RKO (cell line): Measurements from ENCODE around the gene GYS2.

ENCODE experiments used
- DNase-seq: peaks from one replicate; pipeline ENCODE4 v3.0.0-alpha.2; 2016; ENCODE audit warnings: low spot score

Gene GYS2

DNA sequence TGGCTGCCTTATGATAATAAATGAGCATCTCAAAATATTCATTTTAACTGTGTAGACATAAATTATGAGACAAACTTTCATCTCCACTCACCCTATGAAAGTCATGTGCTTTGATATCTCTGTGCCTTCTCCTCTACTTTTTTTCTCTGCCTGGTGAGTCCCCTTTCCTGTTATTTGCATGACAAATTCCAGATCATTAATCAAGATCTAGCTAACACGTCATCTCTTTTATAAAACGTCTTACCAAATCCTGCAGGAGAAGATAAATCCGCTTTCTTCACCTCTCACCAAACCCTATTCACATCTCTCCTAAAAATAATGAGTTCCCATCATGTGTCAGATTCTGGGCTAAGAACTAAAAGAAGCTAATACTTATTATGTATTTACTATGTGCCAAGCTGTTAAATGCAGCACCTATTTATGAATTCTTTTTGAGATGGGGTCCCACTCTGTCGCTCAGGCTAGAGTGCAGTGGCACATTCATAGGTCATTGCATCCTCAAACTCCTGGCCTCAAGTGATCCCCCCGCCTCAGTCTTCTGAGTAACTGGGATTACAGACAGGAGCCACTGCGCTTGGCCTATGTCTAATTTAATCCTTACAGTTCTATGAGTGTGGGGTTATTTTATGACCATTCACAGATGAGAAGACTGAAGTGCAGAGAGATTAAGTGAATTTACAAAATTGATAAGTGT, 51.9 kb downstream of the GYS2 start:
- no peak for DNase-seq

GRCh38 chr12:21551841-21552465, 52.7 kb downstream of the GYS2 start:
- DNase-seq = no peak

DNA sequence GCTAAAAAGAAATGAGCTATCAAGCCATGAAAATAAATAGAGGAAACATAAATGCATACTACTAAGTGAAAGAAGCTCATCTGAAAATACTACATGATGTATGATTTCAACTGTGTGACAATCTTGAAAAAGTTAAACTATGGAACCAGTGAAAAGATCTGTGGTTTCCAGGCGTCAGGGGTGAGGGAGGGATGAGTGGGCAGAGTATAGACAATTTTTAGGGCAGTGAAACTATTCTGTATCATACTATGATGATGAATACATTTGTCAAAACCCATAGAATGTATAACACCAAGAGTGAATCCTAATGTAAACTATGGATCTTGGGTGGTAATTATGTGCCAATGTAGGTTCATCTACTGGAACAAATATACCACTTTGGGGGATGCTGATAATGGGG, 57.2 kb downstream of the GYS2 start:
- DNase-seq = no peak

GRCh38 chr12:21546716-21547115, 57.9 kb downstream of the GYS2 start:
- DNase-seq = no peak

GRCh38 chr12:21545557-21545956, 59.1 kb downstream of the GYS2 start:
- no peak for DNase-seq

- no peak for DNase-seq
These were observed 61.5 kb downstream of the GYS2 start for GRCh38 chr12:21543151-21543550.

GRCh38 chr12:21542403-21542802, 62.2 kb downstream of the GYS2 start:
- DNase-seq = no peak

DNA sequence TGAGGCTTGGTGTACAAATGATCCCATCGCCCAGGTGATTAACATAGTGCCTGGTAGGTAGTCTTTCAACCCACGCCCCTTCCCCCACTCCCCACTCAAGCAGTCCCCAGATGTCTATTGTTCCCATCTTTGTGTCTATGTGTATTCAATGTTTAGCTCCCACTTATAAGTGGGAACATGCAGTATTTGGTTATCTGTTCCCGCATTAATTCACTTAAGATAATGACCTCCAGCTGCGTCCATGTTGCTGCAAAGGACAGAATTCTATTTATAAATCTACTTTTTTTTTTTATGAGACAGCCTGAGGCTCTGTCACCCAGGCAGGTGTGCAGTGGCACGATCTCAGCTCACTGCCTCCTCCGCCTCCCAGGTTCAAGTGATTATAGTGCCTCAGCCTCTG, 62.9 kb downstream of the GYS2 start:
- DNase-seq = no peak

GRCh38 chr12:21539797-21540196, 64.8 kb downstream of the GYS2 start:
- DNase-seq = no peak

- peak; percentile 3 for DNase-seq
These were observed 66.5 kb downstream of the GYS2 start for GRCh38 chr12:21538061-21538653.

- DNase-seq = no peak
These were observed 75.2 kb downstream of the GYS2 start for GRCh38 chr12:21529456-21529855.

DNA sequence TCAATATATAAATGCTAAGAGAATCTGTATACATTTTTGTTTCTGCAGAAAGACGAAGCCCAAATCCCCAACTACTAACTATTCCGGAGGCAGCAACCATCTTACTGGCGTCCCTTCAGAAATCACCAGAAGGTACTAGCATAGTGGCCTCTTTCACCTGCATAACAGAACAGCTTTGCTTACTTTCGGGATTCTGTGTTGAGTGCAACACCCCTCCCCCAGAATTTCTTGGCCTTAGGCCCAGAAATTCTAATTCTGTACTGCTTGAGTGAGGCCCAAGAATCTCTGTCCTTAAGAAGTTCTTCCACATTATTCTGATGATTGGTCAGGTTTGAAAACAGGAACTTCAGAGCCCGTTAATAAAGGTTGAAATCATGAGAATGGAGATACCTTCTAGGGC, 75.7 kb downstream of the GYS2 start:
- DNase-seq = no peak

DNA sequence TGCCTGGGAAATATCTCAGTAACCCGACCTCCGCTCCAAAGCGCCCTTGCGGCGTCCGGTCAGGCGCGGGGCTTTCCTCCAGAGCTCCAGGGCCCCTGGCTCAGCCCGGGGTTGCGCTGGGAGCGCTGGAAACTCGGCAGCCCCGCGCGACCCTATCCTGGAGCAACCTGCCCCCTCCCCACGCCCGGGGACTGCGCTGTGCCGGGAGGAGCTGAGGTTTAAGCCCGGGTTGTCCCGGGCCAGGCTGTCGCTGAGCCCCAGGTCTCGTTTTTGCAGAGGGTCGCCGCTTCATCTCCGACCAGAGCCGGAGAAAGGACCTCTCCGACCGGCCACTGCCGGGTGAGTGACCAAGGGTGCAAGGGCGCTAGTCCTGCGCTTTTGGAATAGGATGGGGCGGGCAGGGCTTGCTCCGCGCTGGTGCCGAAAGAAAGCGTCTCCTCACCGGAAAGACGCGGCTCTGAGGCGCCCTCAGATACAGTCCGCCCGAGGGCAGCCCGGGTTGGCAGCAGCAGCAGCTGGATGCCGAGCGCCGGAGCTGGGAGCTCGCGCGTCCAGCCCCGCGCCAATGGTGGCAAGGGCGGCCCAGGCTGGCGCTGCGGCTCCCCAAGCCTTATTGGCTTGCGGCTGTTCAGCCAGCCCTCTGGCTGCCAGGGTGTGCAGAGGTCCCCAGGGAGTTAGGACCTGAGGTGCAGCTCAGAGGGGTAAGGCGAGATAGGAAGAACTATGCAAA, 77.0 kb downstream of the GYS2 start:
- no peak for DNase-seq

- no peak for DNase-seq
These were observed 77.8 kb downstream of the GYS2 start for GRCh38 chr12:21526721-21527345.

DNA sequence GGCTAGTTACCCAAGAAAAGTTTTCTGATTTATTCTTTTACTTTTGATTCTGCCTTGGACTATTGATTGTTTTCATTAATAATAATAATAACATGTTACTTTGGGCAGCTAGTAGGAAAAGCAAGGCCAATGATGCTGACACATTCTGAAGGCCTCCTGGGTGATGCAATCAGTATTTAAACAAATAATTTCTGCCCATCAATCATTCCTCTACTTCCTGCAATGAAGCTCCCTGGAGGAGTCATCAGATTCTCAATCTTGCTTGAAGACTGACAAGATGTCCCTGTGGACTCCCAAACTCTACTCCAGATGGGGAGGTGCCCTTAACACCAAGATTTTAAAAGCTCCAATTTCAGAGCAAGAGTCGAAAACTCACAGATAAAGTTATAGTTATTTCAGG, 78.6 kb downstream of the GYS2 start, which contains the start of gene SPX:
Gene SPX (plus strand): TSS at position 244 of the 400 bp plus-strand sequence. CDS start 177 bp downstream, outside the sequence.
- peak; percentile 47 for DNase-seq

DNA sequence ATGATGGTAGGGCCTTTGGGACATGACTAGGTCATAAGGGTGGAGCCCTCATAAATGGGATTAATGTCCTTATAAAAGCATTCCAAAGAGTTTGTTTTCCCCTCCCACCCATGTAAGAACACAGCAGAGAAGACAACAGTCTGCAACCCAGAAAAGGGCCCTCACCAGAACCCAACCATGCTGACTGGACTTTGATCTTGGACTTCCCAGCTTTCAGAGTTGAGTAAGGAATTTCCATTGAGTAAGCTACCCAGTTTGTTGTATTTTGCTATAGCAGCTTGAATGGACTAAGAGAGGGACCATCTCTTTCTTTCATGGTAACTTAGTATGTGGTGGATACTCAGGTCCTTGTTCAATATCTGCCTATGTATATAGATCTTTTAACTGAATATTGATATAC, 81.5 kb downstream of the GYS2 start:
- DNase-seq = no peak

GRCh38 chr12:21521541-21521940, 83.1 kb downstream of the GYS2 start:
- no peak for DNase-seq

- no peak for DNase-seq
These were observed 86.2 kb downstream of the GYS2 start for GRCh38 chr12:21518451-21518850.

- no peak for DNase-seq
These were observed 88.4 kb downstream of the GYS2 start for GRCh38 chr12:21516281-21516680.

DNA sequence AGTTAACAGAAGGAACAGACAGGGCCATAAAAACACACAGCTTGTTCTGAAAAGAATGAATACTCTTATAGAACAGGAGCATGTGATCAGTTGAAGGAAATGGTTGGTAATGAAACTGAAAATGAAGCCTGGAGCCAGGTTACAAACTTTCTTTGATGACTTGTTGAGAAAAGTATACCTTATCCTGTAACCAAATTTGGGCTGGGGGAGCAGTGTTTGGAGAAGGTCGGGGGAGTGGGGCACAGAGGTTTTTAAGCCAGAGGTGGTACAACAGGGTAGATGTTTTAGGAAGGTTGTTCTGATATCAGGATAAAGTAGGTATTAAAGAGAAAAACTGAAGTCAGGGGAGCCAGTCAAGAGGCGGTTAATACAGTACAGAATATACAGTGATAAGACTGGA, 94.9 kb downstream of the GYS2 start:
- DNase-seq = no peak

- DNase-seq = peak; percentile 30
These were observed 96.8 kb downstream of the GYS2 start for GRCh38 chr12:21507849-21508248.

- DNase-seq = no peak
These were observed 98.8 kb downstream of the GYS2 start for GRCh38 chr12:21505888-21506287.
